GM18517 (cell line): ENCODE results near the gene EPHA7.

Experiments
- ATAC-seq: cut with Tn5 transposase; IDR thresholded peaks from one replicate; pipeline ENCODE4 v1.9.1; 2021; ENCODE audit warnings: mild to moderate bottlenecking, moderate library complexity; ENCODE audit not compliant: unreplicated experiment

Gene EPHA7

DNA sequence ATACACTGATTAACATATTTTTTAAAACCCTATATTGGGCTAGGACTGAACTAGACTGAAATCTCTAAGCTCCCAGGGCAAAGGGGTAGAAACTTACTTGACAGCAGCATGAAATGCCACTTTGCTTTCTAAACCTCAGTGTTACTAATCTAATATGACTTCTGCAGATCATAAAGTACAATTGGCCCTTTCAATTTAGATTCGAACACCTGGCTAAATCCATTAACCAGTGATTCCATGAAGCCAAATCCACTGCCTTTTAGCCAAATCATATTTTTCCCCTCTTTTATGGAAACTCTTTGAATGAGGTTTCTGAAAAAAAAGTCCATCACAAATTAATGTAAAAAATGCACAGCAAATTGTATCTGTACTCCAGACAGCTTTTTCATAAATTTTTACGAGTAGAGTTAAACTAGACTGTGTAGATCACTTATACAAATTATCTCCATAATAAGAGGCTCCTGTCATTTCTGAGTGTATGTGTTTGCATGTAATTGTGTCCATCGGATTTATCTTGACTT, 25.7 kb downstream of the EPHA7 start:
- no peak for ATAC-seq

DNA sequence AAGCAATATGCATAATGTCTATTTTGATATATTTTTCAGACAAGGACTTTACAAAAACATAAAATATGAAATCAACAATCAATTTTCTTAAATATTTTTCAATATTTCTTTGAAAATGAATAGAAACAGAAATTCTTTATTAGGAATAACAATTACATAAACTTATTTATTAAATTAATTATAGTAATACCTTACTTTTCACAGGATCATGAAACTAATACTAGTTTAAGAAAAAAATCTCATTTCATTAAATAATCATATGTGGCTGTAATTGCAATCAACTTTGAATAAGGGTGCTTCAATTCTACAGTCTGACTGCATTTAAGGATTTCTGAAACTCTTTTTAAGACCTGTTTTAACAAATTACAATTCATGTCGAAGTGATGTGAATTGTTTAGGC, 26.6 kb downstream of the EPHA7 start:
- no peak for ATAC-seq

GRCh38 chr6:93391965-93392364, 27.4 kb downstream of the EPHA7 start:
- ATAC-seq = no peak

DNA sequence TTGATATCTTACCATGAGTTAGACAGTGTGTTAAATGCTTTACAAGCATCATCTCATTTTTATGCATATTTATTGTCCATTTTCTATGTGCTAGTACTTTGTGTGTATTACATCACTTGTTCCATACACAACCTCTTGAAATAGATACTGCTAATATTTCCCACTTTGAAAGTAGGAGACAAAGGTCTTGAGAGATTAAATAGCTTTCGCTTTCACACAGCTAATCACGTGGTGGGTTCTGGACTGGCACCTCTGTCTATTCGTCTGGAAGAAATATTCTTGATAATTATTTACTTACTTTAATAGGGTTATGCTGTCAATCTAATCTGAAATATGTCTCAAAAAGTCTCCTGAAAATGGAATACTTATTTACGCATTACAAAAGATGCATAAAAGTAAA, 30.2 kb downstream of the EPHA7 start:
- ATAC-seq = no peak

DNA sequence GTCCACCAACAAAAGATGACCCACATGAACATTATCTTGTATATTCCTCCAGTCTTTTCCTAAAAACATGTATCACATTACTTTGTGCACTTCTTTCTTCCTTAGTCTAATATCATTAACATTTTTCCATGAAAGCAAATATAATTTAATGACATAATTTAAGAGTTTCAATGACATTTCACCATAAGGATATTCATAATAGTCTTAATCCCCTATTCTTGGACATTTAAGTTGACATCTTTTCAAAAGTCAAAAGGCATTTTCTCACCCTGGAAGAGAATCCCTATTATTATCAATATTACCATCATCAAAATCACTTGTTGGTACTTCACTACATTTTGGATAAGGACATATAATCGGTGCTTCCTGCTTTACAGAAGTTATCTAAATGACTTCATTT, 31.3 kb downstream of the EPHA7 start:
- no peak for ATAC-seq

DNA sequence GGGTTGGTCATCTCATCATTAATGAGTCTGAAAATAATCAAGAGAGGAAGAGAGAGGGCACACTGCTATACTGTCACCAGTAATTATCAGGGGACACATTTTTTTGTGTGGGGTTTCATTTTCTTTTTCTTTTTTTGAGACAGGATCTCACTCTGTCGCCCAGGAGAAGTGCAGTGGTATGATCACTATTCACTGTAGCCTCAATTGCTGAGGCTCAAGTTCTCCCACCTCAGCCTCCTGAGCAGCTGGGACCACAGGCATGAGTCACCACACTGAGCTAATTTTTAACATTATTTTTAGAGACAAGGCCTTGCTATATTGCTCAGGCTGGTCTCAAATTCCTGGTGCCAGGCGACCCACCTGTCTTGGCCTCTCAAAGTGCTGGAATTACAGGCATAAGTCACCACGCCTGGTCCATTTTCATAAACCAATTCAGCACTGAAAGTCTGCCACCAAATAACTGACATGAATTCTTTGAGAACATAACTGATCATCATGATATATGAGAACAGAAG, 43.3 kb downstream of the EPHA7 start:
- ATAC-seq = no peak

- no peak for ATAC-seq
These were observed 45.9 kb downstream of the EPHA7 start for GRCh38 chr6:93373445-93373844.

DNA sequence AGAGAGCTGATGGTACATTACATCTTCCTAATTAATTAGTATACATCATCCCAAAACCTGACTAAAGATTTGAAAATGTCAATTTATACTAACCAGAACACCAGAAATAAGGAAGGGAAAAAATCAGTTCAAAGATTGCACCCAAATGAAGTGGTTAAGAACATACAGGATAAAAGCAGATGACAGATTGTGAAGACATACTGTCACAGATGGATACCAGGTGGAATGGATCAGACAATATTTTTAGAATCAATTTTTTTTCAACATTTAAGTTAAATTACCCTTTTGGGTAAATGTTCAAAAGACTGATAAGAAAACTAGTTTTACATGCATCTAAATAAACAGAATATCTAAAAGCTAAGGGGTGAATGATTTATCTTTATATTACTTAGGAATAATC, 47.6 kb downstream of the EPHA7 start:
- ATAC-seq = no peak

- ATAC-seq = no peak
These were observed 49.7 kb downstream of the EPHA7 start for GRCh38 chr6:93369586-93370134.

DNA sequence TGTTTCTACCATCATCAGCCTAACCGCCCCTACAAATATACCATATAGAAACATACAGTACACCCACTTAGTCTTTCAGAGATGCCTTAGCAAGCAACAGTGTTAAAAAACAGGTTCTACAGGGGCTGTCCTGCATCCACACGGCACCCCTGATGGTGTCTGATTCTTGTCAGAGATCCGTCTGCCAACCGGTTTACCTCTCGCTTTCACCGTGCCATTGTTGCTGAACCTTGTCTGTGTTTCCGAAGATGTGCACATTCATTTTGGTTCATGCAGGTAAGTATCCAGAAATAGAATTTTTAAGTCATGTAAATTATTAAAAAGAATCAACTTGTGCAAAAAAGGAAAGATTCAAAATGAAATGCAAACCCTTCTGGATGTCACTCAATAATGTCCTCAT, 52.9 kb downstream of the EPHA7 start:
- no peak for ATAC-seq

DNA sequence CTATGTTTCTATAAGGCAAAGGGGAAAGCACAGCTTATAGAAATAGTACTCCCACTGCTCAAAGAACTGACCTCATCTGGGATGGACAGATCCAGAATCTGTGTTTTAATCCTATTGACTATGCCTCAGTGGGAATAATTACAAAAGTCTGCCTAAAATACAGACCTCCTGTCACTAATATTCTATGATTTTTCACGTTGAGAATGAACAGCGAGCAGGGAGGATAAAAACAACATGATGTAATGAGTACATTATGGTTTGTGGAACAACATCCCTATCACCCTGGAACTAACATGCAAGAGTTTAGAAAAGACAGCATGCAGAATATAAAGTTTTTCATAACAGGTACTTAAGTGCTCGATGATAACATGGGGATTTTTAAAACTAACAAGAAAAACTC, 53.9 kb downstream of the EPHA7 start:
- ATAC-seq = no peak

DNA sequence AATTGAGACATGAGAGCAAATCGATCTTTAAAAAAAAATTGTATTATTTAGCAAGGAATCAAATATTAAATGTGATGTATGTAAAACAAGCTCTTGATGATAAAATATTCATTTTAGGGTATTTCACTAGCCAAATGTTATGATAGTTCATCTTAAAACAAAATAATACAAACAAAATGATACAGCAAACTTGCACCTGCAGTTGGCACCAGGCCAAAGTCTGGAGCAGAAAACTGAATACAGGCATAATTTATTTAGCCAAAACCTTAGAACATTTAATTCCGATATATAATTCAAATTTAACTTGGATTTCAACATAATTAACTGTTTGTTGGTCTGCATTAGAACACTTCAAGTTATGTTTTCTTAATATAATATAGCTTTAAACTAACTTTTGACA, 60.9 kb downstream of the EPHA7 start:
- no peak for ATAC-seq

DNA sequence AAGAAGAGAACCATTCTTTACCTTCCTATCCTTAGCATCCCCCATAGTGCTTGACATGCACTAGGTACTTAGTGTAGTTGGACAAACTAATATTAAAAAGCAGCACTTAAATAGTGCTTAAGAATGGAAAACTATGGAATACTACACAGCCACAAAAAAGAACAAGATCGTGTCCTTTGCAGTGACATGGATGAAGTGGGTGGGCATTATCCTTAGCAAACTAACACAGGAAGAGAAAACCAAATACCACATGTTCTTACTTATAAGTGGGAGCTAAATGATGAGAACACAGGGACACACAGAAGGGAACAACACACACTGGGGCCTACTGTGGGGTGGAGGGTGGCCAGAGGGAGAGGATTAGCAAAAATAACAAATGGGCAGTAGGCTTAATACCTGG, 66.8 kb downstream of the EPHA7 start:
- ATAC-seq = no peak

- no peak for ATAC-seq
These were observed 68.1 kb downstream of the EPHA7 start for GRCh38 chr6:93351222-93351621.

DNA sequence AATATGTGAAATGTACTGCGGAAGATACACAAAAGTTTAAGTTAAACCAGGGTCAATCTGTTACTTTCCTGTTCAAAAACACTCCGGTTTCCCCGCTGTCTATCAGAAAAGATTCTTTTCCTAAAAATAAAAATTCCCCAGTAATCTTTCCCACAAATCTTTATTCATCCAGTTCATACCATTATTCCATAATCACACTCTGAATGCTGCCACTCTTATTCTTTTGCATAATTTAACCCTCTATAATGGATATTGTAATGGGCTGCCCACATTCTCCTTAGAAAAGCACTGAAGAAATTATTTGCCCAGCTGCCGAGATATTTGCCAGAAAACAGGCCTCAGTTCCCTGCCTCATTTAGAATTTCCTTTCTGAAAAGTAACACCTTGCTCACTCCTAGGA, 68.6 kb downstream of the EPHA7 start:
- no peak for ATAC-seq

GRCh38 chr6:93344333-93344835, 75.0 kb downstream of the EPHA7 start:
- no peak for ATAC-seq

DNA sequence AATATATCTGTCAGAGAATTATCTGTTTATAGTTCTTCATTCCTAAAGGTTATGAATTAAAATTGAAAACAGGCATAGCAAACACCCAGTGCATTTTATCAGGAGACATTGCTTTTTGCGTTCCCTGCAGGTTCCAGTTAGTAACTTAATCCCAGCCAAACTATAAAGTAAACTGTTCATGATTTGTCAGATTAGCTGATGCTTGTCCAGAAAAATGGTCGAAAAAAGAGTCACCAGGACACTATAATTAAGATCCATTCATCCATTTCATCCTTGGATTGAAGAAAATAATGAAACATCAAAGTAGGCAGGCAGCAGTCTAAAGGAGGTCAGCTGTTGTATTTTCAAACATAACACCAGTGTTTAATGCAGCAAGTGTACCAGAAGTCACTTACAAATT, 75.9 kb downstream of the EPHA7 start:
- ATAC-seq = no peak

DNA sequence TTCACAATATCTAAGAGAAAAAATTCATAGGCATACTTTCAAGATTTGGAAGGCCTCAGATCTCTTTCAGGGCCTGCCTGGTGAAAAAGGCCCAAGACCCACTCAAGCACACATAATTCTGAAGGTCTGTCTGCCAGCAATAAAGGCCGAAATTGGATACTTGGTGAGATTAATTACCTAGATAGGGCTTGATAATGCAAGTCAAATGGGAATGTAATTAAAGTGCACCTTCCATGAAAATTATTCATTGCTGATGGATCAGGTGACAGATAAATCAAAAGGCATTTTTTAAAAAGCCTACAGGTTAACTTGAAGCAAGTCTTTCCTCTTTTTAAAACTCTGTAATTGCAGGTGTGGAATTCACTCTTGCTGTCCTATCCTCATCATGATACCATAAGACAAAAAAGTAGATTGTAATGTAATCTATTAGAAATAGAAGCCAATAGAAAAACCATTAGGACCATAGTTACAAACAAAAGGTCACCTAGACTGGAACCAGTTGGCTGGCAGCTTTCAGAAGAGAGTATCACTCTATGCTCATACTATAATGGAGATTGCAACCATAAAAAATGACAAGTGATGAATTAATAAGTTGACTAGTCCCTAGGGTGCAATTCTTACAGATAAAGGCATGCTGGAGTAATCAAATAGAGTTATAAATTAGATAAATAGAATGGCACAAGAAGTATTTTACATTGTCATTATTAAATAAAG, 77.3 kb downstream of the EPHA7 start:
- no peak for ATAC-seq

DNA sequence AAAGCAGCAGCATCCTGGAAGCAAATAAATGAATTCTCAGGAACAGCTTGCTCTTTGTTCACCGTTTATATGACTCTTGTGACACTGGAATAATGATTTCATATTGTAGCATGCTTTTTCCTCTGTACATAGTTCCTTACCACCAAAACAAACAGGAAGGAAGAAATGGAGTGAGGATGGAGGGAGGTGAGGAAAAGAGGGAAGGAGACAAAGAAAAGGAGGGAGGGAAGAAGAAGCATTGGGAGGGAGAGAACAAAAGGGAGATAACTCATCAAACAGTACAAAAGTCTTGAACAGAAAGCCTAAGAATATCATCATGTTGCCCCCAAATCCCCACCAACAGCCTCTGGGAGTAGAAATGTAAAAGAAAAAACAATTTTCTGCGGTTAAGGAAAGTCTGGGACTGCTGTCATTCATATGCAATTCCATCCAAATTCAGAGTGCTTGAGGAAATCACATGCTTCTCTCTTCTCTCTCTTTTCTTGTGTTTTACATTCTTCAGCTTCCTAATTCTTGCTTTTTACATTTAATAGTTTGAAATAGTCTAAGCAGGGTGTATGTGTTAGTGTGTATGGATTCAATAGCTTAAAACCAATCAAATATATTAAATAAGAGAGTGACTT, 81.5 kb downstream of the EPHA7 start:
- ATAC-seq = no peak

DNA sequence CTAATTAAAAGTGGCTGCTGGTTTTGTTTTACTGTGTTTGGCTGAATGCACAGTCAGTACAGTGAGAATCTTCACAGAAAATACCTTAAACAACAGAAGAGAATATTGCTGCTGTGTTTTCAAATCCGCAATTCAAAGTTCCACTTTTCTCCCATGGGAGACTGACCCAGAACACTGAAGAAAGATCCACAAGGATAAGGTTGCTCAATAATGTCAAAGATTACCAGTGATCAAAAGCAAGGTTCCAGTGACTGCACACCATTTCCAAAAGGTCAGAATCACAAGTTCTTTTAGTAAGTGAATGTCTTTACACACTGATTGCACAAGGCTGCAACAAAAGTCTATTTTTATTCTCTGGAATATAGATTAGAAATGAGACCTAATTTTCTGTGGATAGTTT, 82.3 kb downstream of the EPHA7 start:
- ATAC-seq = no peak

GRCh38 chr6:93329301-93330000, 89.9 kb downstream of the EPHA7 start:
- no peak for ATAC-seq
